ENCODE measurements around the gene WWC2.

The WWC2 gene

DNA sequence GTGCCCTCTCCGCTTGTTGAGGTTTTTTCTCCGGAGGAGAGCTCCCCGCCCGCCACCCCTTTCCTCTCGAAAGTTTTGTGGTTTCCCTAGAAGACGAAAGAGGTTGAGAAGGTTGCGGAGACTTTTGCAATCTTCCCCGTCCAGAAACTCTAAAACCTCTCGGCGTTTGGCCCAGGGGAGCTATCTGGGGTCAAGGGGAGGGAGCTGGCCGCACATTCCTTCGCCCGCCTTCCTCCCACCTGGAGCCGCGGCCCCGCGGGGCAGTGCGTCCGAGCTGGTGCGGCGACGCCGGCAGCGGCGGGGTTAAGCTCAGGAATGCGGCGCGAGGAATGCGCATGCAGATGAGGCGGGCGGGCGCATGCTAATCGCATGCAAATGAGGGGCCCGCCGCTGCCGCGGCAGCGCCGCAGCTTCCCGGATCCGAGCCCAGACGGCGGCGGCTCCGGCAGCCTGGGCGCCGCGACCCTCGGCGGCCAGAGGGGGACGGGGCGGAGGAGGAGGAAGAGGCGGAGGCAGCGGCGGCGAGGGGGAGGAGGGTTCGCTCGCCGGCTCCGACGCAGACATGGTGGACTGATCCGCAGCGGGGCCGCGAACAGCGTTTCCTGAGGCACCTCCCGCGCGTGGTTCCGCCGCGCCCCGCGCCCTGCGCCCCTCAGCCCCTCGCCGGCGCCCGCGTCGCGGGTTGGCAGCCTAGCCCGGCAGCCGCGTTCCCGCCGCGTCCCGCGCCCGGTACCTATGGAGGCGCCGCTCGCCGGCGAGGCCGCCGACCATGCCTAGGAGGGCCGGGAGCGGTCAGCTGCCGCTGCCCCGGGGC is at the start of gene WWC2:
WWC2 (plus strand) TSS at position 535 of the 814 bp plus-strand sequence; CDS start at position 770, 235 bp downstream.
- DNase-seq: no peak

DNA sequence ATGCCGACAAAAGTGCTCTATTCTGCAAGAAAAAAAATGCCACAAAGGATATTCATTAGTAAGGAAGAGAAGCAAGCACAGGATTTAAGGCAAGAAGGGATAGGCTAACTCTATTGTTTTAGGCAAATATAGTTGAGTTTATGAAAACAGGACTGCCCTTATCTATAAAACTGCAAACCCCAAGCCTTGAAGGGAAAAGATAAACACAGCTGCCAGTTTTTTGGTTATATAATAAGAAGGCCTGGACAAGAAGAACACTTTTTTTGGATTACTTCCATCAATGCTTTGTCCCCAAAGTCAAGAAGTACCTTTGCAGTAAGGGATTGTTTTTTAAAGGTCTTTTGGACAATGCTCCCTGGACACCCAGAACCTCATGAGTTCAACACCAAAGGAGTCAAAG is 45.4 kb upstream of the WWC2 start:
- no peak for DNase-seq

DNA sequence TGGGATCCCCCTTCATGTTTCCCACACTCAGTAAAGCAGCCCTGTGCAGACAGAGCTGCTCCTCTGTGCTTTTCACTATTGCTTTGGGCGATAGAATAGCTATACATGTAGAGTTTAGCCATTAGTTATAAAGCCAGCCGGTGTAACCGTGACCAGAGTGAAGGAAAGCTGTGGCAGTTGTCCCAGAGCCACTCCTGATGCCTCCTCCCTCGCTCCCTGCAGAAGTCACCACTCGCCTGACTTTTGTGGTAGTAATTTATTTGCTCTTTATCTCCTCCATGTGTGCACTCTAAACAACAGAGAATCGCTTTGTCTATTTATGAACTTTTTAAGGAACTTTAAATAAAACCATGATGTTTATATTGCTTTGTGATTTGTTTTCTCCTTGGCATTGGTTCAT is 41.8 kb upstream of the WWC2 start:
- no peak for DNase-seq

DNA sequence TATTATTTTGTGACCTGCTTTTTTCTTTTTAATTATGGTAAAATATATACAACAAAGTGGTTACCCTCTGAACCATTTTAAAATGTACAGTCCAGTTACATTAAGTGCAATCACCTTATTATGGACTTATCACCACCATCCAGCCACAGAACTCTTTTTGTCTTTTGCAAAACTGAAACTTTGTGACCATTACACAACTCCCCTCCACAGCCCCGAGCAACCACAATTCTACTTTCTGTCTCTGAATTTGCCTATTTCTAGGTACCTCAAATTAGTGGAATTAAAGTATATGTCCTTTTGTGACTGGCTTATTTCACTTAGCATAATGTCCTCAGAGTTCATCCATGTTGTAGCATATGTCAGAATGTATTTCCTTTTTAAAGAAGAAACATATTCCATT is 39.3 kb upstream of the WWC2 start:
- no peak for DNase-seq

DNA sequence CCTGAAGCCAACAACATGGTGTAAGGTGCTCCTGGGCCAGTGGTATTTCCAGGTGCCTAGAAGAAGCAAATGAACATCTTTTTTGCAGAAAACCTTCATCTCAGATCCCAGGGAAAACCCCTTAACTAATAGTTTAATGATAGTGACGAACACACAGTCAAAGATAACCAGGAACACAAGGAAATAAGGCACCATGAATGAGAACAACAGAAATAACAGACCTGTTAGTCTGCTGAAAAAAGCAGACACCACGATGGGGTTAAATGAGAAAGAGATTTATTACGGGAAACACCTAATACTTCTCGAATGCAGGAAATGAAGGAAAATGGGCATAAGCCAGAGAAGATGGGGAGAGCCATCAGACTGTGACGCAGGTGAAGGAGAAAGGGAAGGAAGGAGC is 30.6 kb upstream of the WWC2 start:
- DNase-seq: no peak

DNA sequence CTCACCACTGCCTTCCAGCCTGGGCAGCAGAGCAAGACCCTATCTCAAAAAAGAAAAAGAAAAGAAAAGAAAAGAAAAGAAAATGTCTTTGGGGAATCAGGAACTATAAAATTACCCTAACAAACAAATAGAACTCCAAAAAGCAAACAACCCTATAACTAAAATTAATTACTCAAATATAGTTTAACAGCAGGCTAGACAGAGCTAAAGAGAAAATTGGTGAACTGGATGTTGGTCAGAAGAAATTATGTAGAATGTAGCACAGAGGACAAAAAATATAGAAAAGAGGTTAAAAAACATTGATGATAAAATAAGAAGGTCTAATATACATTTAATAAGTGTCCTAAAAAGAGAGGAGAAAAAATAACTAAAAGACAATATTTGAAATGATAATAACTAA is 27.8 kb upstream of the WWC2 start:
- no peak for DNase-seq

DNA sequence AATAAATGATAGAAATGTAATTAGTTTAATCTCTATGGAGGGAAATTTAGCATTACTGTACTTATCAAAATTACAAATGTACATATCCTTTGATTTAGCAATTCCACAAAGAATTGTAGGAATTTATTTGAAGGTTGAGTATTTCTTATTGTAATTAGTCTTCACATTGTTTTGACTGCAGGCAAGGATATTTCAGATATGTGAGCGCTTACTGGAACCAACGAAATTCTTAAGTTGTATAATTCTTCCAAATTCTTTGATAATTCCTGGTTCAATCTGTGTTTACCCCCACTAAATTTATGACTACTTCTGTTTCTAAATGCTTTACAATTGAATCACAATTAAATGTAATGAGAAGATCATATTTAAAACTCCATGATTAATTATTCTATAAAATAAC is 26.9 kb upstream of the WWC2 start:
- DNase-seq: no peak

DNA sequence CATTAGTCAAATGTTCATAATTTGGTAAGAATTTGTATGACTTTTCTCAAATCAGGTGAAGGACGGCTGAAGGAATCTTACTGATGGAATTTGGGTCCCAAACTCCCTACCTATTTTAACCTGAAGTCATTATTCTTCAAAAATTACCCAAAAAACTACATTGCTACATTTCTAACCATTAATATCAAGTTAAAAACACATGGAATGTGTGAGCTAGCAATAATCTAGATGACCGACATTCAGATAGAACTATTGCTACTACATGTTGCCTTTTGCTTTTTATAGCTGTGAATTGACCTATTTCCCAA is 25.3 kb upstream of the WWC2 start:
- no peak for DNase-seq

DNA sequence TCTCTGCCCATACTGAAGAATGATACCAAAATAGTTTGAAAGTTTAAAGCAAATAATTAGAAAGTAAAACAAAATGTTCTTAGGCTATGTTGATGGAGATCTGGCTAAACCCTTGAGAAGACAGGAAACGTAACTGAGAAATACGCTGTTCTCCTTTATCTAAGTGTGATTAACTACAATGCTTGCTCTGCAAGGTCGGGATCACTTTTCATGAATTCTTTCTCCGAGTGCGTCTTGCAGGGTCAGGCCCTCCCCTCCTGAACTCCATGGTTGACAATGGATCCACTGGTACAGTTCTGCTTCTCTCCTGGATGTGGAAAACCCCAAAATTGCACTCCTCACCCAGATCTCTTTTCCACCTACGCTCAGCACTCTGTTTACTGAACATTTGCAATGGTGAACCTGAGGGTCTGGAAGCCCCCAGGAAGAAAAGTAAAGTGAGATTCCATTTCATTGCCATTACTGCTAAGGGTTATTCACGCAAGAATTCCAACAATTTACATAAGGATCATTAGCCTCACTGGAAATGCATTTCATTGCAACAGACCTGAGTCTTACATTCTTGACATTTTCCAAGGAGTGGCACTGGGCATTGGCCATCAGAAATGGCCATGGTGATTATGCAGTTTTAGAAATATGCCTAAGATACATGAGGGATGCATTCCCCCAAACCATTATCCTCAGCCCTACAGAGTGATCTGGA is 24.6 kb upstream of the WWC2 start:
- DNase-seq: no peak

DNA sequence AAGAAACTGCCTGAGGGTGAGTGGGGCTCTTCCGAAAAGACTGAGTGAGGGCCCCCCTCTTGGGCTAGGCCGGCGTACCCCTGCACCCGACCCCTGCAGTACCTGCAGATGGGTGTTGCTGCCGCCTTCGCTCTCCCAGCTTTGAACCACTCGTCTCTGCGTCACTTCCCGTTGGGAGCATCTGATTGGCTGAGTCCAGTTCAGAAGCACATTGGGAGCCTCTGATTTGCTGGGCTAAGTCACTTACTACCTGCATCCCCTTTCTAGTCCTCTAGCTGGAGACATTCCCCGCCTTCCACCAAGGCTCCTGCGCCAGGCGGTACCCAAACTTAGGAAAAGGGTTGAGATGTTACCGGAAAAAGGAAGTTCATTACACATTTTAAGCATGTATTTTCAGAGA is 20.4 kb upstream of the WWC2 start:
- DNase-seq: no peak

DNA sequence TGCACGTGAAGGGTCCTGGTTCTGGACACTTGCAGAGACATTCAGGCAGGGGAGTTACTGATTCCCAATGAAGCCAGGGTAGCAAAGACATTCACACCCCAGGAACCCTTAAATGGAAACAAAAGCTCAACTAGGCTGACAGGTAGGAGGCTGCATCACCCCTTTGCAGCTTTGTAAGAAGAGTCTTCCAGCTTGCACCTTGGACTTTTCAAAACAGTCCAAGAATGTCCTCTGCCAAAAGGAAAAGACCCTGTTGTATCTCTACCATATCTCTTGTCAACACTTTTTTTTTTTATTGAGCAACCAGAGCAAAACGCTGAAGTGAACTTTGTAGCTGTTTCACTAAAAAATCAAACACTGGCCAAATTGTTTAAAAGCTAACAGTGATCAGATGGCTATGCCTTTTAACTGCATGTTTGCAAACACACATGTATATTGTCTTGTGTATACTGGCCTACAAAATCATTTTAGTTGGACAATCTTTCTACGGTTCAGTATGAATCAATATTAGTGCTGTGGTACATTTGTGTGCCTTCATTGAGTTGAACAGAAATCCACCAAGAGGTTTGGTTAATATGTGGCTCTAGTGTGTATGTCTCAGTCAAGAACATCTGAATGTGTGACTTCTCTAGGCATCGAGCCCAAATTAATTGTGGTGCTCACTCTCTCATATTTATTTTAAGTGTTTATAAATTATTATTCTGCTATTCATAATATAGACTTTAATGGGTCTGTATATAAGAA is 18.5 kb upstream of the WWC2 start:
- no peak for DNase-seq

DNA sequence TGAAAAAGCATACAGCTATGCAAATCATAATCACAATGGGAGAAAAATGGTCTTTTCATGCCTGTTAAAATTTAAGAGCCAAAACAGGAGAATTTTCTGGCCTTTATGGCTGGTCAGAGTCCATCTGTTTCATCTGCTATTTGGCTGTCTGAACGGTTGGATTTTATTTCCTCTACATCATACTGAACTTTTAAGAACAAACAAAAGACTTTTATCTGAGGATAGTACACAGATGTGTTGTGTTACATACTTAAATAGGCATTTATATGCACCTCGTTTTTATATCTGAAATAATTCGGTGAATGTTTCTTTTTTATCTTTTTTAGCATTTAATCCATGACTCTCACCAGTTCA is 18.0 kb upstream of the WWC2 start:
- no peak for DNase-seq

DNA sequence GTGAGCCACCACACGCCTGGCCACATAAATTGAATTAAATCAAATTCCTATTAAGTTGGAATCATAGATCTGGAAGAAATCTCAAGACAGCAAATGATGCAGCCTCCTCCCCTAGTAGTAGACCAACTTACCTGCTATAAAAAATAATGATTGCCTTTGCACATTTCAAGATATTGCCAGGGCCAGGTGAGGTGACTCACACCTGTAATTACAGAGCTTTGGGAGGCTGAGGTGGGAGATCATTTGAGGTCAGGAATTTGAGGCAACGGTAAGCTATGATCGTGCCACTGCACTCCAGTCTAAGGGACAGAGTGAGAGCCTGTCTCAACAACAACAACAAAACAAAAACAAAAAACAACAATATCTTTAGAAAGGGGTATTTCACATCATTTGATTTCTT is 17.0 kb upstream of the WWC2 start:
- DNase-seq: no peak

DNA sequence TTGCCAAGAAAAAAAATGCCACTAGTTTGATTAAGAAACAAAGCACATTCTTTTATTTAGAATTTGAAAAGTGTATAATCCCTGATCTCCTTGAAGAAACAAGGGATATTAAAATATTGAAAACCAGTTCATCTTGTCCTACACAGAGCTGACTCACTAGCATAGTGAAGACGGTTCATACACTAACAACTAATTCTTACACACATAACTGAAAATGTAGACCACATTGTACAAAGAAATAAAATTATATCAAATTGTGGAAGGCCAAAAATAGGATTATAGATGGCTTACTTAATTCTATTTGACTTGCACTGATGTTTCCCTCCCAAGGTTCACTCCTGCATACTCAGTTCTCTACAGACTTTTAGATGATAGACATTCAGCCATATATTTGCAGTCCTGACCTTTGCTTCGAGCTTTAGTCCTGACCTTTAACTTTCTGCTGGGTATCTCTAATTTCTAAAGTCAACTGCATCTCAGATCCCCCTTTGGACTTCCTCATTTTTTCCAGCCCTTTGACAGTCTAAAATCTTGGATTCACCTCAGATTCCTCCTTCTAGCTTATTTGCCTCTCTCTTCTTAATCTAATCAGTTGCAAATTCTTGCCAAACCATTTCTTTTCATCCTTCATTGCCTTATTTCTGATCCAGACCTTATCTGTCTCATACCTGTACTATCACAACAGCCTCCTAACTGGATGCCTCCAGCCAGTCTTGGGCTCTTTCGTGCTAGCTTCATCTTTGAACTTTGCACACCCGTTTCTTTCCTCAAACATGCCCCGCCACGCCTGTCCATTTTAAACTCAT is 4.5 kb upstream of the WWC2 start:
- no peak for DNase-seq

DNA sequence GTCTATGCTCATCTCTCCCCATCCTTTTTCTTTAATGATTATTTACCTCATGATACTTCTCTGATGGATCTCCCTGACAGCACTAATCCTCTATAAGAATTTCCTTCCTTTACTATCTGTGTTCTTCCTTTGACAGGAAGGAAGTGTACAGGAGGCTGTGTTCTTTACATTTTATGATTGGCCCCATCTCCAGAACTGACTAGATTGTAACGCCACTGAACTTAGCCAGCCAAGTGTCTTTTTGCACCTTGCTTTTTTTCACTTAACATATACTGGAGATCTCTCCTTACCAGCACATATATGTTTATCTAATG is 3.9 kb upstream of the WWC2 start:
- no peak for DNase-seq

DNA sequence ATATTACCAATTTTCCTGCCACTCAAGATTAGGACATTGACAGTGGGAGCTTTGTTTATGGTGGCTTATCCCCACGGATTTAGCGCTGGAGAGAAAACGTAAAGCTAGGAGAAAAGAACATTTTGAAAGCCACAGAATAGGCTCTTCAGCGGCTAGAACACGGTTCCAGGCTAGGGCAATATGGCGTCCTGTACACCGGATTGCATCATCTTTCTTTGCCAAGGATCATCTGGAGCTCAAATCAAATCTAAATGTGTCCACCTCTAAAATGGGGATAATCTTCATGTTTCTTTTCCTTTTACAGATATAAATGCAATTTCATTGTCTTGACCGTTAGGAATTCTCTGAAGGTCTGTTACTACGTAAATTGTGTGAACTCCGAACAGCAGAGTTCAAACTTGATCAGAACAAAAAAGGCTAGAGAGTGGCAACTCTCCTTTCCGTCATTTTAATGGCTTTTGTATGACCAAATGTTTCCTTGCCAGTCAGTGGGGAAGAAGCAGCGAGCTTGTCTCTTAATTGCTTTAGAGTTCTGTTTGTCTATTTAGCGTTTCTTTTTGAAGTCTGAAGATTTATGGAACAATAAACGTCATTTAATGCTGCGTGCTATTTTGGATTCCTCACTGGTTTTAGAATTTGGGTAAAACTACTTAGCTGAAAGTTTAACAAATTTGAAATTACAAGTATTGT is 2.6 kb upstream of the WWC2 start:
- DNase-seq: no peak

DNA sequence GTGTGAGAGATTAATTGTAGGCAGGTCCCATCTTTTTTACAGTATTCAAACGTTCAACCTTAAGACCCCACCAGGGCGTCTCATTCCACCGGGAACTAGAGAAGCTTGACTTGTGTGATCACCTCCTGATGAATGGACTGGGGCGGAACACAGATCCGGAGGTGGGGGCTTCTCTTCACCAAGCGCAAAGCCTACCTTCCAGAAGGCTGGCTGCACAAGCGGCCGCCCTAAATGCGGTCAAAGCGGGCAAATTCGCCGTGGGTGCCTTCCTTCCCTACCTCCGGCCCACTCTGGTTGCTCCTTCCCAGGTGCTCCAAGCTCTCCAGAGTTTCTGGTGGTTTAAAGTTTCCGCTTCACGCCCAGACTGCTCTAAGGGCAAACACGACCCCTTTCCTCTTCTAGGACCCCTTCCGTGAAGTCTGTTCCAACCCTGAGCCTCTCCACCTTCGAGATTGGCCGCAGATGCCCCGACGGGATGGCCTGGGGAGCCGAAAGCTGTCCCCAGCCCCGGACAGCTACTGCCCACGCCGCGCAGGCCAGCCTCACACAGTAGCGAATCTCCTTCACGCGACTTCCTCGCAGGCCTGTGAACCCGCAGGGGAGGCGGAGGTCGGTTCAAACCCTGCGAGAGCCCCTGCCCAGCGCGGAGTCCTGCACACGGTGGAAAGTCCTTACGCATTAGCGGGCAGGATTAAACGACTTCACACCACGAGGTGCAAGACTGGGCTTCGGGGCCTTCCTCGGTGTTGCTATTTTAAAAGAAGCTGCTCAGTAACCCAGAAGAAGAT is 1.6 kb upstream of the WWC2 start:
- DNase-seq: no peak

DNA sequence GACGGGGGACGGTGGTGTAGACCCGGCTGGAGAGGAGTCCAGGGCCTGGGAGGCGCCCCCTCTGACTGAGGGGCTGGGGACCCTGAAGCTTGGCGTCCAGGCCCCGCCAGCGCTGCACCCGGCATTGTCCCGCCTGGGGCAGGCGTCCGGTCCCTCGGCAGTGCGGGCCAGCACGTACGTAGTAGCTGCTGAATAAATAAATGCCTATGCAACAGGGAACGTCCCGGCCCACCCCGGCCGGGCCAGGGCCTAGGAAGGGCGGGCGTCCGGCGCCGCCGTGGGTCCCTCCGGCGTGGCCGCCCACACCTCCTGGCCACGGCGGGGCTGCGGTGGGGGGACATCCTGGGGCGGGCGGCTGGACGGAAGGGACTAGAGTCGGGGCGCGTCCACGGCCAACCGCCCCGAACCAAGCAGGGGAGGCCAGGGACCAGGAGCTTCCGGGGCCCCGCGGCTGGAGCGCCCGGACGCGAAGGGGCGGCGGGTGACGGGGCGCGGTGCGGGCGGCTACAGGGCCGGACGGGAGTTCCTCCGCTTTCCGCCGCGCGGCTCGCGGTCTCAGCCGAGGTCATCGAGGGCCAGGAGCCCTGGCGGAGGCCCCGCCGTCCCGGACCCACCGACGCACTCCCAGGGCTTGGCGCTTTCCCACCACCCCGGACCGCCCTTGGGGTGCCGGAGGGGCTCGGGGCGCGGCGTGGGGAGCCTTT is 886 bp upstream of the WWC2 start:
- DNase-seq: no peak

DNA sequence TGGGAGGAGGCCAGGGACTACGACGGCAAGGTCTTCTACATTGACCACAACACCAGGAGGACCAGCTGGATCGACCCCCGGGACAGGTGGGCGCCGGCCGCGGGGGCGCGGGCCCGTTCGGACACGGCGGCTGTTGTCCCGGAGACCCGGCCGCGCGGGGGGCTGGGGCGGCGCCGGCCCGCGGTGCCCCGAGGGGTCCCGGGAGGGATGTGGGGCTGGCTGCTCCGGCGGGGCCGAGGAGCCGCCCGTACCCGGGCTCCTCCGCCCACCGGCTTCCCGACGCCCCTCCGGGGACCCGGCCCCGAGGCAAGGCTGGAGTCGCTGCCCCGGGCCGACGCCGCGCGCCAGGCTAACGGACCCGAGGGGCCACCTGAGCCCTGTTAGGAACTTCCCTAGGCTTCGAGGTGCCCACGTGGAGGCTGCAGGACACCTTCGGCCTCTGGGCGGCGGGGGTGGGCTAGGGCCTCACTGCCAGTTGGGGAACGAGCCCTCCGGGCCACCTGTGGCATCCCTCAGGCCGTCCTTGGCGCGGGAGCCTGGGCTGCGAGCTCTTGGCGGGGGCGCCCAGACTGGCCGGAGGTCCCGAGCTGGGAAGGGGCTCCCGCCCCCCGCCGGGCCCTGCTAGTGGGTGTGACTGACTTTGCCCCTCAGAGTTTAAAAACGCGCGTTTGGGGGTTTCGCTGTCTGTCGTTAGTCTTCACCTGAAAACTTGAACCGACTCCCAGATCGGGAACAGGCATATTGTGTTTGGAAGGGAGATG is 660 bp downstream of the WWC2 start:
- no peak for DNase-seq

DNA sequence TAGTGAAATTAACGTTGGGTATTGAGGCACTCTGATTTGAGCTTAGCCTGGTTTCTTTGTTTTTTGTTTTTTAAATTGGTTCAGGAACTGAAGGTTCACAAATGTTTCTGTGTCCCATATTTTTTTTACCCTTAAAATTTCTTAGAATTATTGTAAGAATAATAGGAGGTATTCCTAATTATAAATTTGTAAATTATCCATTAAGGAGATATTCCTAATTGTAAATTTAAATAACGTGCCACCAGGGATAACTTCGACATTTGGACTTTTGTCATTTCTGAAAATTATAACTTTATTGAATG is 1.2 kb downstream of the WWC2 start:
- no peak for DNase-seq

DNA sequence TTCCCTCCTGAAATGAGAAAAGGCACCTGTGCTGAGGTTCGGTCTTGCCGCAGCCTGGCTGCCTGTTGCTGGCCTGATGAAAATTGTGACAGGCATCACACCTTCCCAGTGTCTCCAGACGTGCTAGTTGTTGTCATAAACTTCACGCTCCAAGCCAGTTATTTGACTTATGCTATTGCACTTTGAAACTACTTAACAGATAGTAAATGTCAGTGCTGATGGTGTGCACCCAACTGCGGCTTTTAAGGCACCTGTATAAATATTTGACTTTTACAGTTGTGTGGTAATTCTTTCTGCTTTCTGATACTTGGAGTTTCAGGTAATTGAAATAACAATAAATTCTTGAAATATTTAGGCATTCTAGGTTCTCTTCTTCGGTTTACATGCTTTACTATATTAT is 1.8 kb downstream of the WWC2 start:
- no peak for DNase-seq

Data from NCI-H2081 treated with DMSO at 0.1 percent for 48 hours (cell line).